Panc1 (cell line): ENCODE data around the gene CPSF4. TPM values are rescaled to one million over a fixed set of nuclear protein-coding genes. Genes with fewer than 3 reads are reported as not detected.

Experiments
- ATAC-seq: fragments of 200-7000 bp; cut with Tn5 transposase; 2 replicates; pipeline ENCODE4 v1.9.1; 2020; ENCODE audit warnings: mild to moderate bottlenecking, moderate library complexity
- BruUV-seq: library from RNA; stranded (reverse); fragments of 400-500 nt; replicated peaks from 2 replicates; lab custom pipeline; 2021; lab: Mats Ljungman, UMichigan
- CTCF ChIA-PET: fragments of 300-600 bp; sonication (Branson Sonifier 250); formaldehyde crosslinking; loops from one replicate; lab custom pipeline; 2022; ENCODE audit warnings: antibody characterized with exemption; lab: Charles Lee
- POLR2A ChIA-PET: fragments of 300-600 bp; sonication (Branson Sonifier 250); formaldehyde crosslinking; loops from one replicate; lab custom pipeline; 2022; ENCODE audit warnings: antibody characterized with exemption; lab: Charles Lee
- DNase-seq: peaks from one replicate; pipeline ENCODE4 v3.0.0-alpha.2; 2010; ENCODE audit warnings: low read depth, low spot score
- H3K27ac ChIP-seq: 2 replicates; pipeline ENCODE4 v1.5.1; 2011; ENCODE audit warnings: mild to moderate bottlenecking, low read length, inconsistent platforms
- H3K27me3 ChIP-seq: fragments of 200-500 bp; sonication (Bioruptor generic); 2 replicates; pipeline ENCODE4 v1.6.0; 2014; ENCODE audit warnings: low read length, inconsistent platforms; ENCODE audit not compliant: control insufficient read depth, insufficient read depth
- H3K36me3 ChIP-seq: fragments of 200-500 bp; sonication (Bioruptor generic); 2 replicates; pipeline ENCODE4 v1.5.1; 2014; ENCODE audit warnings: inconsistent platforms, mild to moderate bottlenecking, low read length, moderate library complexity; ENCODE audit not compliant: control insufficient read depth, insufficient read depth
- H3K4me1 ChIP-seq: 2 replicates; pipeline ENCODE4 v1.5.1; 2011; ENCODE audit warnings: inconsistent platforms, mild to moderate bottlenecking, low read length, moderate library complexity; ENCODE audit not compliant: control insufficient read depth, insufficient read depth
- H3K4me3 ChIP-seq, 2 experiments: 2 replicates each; pipeline ENCODE4 v1.5.1; 2011 to 2012; ENCODE audit warnings: low read depth in 2 of 2, low read length in 2 of 2, mild to moderate bottlenecking in 2 of 2, inconsistent platforms in 1 of 2, moderate library complexity in 1 of 2
- H3K9me3 ChIP-seq: fragments of 200-500 bp; sonication (Bioruptor generic); 2 replicates; pipeline ENCODE4 v1.5.1; 2014; ENCODE audit warnings: low read depth, mild to moderate bottlenecking, inconsistent platforms, low read length, moderate library complexity; ENCODE audit not compliant: control insufficient read depth, insufficient read depth
- POLR2AphosphoS5 ChIP-seq: IDR thresholded peaks from 2 replicates; pipeline ENCODE4 v1.6.1; 2012; ENCODE audit warnings: mild to moderate bottlenecking, low read depth, low read length, moderate library complexity
- SIN3A ChIP-seq: IDR thresholded peaks from 2 replicates; pipeline ENCODE4 v1.6.1; 2012; ENCODE audit warnings: low read depth, mild to moderate bottlenecking, low read length, moderate library complexity, borderline replicate concordance; ENCODE audit not compliant: insufficient read depth
- TCF7L2 ChIP-seq: IDR thresholded peaks from 2 replicates; pipeline ENCODE4 v1.6.1; 2011; ENCODE audit warnings: mild to moderate bottlenecking, low read depth, low read length, inconsistent platforms
- in situ Hi-C: cut with HindIII; loops from 2 replicates; pipeline ENCODE4 v1.10.0; 2016; ENCODE audit warnings: low sequenced_read_pairs, low pct_unique_long_range_greater_than_20kb
- intact Hi-C: fragments of 100-400 bp; cut with micrococcal nuclease; formaldehyde crosslinking; loops from one replicate; pipeline ENCODE4 v1.10.0; 2022; ENCODE audit not compliant: unreplicated experiment
- total RNA-seq: library from RNA; stranded (reverse); gene quantifications from one replicate; pipeline ENCODE4 v1.2.1, GENCODE V29; 2021; ENCODE audit not compliant: unreplicated experiment
- TF ChIP-seq, protein P1 (sequence below), 2 experiments: IDR thresholded peaks; 2 replicates each; pipeline ENCODE4 v1.6.1; 2011 to 2012; ENCODE audit warnings: low read depth in 2 of 2, control low read depth in 1 of 2, low read length in 1 of 2, mild to moderate bottlenecking in 1 of 2, moderate library complexity in 1 of 2; ENCODE audit not compliant: insufficient read depth in 1 of 2
- TF ChIP-seq, protein P2 (sequence below): fragments of 450-650 bp; IDR thresholded peaks from 2 replicates; pipeline ENCODE4 v1.5.1; 2017; ENCODE audit warnings: mild to moderate bottlenecking

CPSF4 gene
- total RNA-seq, 1 experiment from 2014 or later, result 57.0 TPM

- no peaks in the 10 kb centered on the region for H3K9me3 ChIP-seq
- in situ Hi-C loops (no loop called here), intact Hi-C loops (no loop called here)
- DNase-seq, result no peak
- no peak for TF ChIP-seq POLR2AphosphoS5
- TF ChIP-seq, protein P1, sequence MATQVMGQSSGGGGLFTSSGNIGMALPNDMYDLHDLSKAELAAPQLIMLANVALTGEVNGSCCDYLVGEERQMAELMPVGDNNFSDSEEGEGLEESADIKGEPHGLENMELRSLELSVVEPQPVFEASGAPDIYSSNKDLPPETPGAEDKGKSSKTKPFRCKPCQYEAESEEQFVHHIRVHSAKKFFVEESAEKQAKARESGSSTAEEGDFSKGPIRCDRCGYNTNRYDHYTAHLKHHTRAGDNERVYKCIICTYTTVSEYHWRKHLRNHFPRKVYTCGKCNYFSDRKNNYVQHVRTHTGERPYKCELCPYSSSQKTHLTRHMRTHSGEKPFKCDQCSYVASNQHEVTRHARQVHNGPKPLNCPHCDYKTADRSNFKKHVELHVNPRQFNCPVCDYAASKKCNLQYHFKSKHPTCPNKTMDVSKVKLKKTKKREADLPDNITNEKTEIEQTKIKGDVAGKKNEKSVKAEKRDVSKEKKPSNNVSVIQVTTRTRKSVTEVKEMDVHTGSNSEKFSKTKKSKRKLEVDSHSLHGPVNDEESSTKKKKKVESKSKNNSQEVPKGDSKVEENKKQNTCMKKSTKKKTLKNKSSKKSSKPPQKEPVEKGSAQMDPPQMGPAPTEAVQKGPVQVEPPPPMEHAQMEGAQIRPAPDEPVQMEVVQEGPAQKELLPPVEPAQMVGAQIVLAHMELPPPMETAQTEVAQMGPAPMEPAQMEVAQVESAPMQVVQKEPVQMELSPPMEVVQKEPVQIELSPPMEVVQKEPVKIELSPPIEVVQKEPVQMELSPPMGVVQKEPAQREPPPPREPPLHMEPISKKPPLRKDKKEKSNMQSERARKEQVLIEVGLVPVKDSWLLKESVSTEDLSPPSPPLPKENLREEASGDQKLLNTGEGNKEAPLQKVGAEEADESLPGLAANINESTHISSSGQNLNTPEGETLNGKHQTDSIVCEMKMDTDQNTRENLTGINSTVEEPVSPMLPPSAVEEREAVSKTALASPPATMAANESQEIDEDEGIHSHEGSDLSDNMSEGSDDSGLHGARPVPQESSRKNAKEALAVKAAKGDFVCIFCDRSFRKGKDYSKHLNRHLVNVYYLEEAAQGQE (IDR thresholded peaks at IDR 0.05; ENCODE audit: insufficient read depth in 1 of 2, low read depth in 2 of 2, low read length in 1 of 2), result no peak
- TF ChIP-seq, protein P2, sequence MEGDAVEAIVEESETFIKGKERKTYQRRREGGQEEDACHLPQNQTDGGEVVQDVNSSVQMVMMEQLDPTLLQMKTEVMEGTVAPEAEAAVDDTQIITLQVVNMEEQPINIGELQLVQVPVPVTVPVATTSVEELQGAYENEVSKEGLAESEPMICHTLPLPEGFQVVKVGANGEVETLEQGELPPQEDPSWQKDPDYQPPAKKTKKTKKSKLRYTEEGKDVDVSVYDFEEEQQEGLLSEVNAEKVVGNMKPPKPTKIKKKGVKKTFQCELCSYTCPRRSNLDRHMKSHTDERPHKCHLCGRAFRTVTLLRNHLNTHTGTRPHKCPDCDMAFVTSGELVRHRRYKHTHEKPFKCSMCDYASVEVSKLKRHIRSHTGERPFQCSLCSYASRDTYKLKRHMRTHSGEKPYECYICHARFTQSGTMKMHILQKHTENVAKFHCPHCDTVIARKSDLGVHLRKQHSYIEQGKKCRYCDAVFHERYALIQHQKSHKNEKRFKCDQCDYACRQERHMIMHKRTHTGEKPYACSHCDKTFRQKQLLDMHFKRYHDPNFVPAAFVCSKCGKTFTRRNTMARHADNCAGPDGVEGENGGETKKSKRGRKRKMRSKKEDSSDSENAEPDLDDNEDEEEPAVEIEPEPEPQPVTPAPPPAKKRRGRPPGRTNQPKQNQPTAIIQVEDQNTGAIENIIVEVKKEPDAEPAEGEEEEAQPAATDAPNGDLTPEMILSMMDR, result no peak
- TF ChIP-seq SIN3A, result no peak
- no peak for TF ChIP-seq TCF7L2
- BruUV-seq, result no TSS peak
- H3K27me3 ChIP-seq, result no peaks in the 10 kb centered on the region
- no peak overlapping the region for H3K4me3 ChIP-seq
- no peaks in the 10 kb centered on the region for H3K4me1 ChIP-seq
- peaks cover 11% of the 10 kb centered on the region for H3K36me3 ChIP-seq
- H3K27ac ChIP-seq, result no peak overlapping the region
- no peak for ATAC-seq
- ChIA-PET POLR2A (no interaction called here), CTCF (no interaction called here)
These were observed 18.5 kb upstream of the CPSF4 start for GRCh38 chr7:99420213-99420612.

DNA sequence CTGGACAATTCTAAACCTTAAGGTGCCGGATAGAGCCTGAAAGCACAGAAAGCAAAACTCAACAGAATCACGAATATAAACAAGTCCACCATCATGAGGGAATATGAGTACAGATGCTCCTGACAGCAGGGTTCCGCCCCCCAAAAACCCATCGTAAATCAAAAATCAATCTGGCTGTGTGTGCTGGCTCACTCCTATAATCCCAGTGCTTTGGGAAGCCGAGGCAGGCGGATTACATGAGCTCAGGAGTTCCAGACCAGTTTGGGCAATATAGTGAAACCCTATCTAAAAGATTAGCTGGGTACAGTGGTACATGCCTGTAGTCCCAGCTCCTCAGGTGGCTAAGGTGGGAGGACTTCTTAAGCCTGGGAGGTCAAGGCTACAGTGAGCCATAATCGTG is 17.8 kb upstream of the CPSF4 start:
- peaks cover 10% of the 10 kb centered on the region for H3K36me3 ChIP-seq
- in situ Hi-C loops (no loop called here), intact Hi-C loops (no loop called here)
- H3K27ac ChIP-seq, result no peak overlapping the region
- TF ChIP-seq, protein P2, result no peak
- TF ChIP-seq TCF7L2 (no peak), POLR2AphosphoS5 (no peak), SIN3A (no peak)
- TF ChIP-seq, protein P1 (IDR thresholded peaks at IDR 0.05; ENCODE audit: insufficient read depth in 1 of 2, low read depth in 2 of 2, low read length in 1 of 2), result no peak
- BruUV-seq, result no TSS peak
- ChIA-PET POLR2A (no interaction called here), CTCF (no interaction called here)
- no peak for DNase-seq
- ATAC-seq, result no peak
- H3K4me3 ChIP-seq, result no peak overlapping the region
- H3K27me3 ChIP-seq, result no peaks in the 10 kb centered on the region
- no peaks in the 10 kb centered on the region for H3K9me3 ChIP-seq
- no peaks in the 10 kb centered on the region for H3K4me1 ChIP-seq
